ENCODE measurements around the gene RNF38. TPM values are rescaled to one million over a fixed set of nuclear protein-coding genes. Genes with fewer than 3 reads are reported as not detected.
"Not testable (repeated sequence)": the region's sequence is repeated elsewhere in the genome, so short reads cannot be mapped to it uniquely, and the experiment has no call there.

RNF38 gene
- total RNA-seq, result 15.5 TPM

DNA sequence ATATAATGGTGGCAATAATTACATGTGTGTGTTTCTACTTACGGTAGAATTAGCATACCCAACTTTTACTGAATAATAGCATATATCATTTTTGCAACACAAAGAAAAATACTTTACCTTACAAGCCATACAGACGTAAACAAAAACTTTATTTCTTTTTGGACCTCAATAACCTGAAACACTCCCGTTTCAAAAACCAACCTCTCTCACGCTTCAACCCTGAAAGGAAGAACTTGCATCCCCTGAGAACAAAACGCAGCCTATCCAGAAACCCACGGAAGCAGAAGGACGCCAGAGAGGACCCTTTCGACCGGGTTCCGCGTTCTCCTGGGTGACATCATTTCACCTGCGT is at the start of gene RNF38:
TSS of gene RNF38 (minus strand) at position 290 of the 352 bp plus-strand sequence. CDS start at position 129, 161 bp downstream.
- ATAC-seq, result no peak

DNA sequence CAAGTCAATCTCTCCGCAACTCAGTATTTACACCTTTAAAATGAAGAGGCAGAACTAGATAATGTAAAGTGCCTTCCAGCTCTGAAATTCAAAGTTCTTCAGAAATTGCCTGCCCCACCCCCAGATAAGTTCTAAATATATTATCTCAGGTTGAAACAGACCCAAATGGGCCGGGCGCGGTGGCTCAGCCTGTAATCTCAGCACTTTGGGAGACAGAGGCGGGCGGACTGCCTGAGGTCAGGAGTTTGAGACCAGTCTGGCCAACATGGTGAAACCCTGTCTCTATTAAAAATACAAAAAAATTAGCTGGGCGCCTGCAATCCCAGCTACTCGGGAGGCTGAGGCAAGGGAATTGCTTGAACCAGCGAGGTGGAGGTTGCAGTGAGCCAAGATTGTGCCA is 48.5 kb upstream of the RNF38 start:
- not testable (repeated sequence) for ATAC-seq

DNA sequence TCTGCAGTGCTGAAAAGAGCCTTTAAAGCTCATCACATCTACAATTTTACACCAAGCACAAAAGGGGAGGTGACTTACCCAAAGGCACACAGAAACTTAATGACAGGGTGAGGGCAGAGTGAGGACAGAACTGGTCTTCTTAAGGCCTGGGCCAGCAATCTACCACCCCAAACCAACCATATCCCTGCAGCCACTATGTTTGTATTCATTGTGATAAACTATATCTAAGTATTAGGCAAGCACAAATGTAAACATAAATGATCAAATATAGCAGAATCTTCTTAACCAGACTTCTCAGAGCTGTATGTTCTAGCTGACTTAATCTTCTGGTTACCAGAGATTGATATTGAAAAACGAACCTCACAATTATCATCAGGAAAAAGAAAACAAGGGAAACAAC is 47.9 kb upstream of the RNF38 start:
- ATAC-seq, result no peak

DNA sequence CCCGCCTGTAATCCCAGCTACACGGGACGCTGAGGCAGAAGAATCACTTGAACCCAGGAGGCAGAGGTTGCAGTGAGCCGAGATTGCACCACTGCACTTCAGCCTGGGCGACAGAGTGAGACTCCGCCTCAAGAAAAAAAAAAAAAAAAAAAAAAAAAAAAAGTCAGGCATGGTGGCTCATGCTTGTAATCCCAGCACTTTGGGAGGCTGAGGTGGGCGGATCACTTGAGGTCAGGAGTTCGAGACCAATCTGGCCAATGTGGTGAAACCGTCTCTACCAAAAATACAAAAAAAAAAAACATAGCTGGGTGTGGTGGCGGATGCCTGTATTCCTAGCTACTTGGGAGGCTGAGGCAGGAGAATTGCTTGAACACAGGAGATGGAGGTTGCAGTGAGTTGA is 46.6 kb upstream of the RNF38 start:
- ATAC-seq, result not testable (repeated sequence)

DNA sequence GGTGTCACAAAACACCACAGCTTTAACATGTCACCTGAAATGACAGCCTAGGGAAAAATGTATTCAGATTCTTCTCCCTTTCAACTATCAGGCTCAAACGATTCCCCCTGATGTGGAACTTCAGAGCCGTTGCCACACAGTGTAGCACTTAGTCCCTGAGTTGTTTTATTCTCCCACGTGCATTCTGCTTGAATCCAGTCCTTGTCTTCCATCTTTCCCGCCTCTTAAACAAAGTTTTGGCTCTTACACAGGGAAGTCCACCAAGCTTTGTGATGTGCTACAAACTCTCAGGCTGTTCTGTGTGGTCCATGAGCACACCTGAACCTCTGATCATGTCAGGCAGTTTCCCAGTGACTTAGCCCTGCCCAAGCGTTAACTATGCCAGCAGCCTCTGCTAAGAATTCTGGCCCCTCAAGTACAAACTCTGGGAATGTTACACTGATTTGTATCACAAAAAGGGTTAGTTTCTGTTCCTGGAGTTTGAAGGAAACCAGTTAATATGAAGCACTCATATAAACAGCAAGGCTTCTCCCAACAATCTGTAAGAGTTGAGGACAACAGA is 45.8 kb upstream of the RNF38 start:
- ATAC-seq, result no peak

DNA sequence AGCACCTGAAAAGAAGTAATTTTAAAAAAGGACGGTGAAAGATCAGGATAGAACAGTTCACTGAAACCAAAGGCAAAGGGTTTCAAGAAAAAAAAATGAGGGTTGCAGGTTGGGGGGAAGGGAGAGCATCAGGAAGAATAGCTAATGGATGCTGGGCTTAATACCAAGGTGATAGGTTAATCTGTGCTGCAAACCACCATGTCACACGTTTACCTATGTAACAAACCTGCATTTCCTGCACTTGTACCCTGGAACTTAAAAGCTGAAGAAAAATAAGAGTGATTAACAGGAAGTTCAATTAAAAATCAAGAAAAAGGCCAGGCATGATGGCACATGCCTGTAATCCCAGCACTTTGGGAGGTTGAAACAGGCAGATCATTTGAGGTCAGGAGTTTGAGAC is 44.1 kb upstream of the RNF38 start:
- ATAC-seq, result no peak

DNA sequence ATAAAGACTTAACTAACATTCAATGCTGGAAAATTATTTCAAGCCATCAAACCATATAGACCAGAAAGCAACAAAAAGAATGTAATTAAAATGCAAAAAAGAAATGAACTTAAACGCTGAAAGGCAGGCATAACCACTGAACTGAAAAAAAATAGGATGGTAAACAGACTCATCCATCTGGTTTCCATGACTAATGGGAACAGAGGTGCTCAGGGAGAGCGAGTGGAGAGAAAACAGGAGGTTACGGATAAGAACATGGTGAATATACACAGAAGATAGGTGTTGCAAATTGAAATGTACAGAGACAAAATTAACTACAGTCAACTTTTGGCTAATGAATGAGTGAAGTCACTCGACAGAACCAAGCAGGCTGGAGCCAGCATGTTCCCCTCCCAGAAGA is 43.5 kb upstream of the RNF38 start:
- ATAC-seq, result peak; percentile 55

DNA sequence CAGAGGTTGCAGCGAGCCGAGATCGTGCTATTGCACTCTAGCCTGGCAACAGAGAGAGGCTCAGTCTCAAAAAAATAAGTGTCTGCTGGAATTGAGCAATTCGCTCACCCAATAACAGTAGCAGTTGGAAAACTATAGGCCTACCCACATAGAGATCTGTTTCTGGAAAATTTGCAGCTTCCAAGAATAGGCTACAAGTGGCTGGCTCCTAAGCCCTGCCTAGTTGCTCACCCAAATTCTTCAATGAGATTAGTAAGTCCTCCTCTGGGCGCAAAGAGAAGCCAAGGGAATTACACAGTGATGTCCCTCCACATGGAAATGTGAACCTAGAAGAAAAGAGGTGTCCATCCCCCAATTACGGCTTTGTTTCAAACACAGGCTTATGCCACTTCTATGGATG is 42.6 kb upstream of the RNF38 start:
- ATAC-seq, result no peak

DNA sequence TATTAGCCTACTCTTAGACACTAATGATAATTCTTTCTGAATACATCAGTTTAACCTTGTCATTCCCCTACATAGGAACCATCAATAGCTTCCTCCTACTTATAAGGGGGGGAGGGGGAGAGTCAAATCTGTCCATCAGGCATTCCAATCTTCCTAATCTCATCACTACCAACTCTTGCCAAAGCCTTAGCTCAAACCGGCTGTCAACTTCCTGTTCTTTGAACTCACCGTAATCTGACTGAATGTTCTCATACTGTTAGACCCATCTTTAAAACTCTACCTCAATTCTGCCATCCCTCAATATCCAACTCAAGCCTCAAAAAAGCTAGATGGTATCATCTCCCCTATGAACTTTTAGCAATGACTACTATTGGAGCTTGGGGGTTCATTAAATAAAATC is 41.9 kb upstream of the RNF38 start:
- ATAC-seq, result no peak

DNA sequence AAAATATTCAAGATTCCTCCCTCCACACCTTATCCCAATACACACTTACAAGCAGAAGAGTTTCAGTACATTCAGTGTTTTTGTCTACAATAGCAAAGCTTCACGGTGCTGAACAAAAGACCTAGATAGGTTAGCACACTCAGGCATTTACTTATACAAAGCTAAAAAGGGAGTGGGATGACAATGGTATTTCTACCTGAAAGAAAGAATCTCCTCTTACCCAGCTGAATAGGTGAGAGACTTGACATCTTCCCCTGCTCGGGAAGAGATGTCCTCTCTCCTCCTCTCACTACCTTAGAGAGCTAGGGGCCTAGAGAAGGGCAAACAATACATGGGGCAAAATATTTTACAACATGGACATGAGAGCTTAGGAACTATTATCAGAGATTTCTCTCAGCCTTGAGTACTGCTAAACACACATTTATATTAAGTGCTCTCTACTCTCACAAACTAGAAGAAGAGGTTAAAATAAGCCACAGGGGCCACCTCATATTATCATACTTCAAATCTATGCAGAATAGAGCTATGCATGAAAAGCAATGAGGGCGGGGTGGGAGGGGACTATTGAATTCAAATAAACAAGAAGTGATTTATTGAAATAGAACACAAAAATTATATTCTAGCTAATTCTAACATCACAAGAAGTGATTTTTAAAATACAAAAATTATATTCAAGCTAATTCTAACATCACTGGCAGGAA is 38.6 kb upstream of the RNF38 start:
- no peak for ATAC-seq

DNA sequence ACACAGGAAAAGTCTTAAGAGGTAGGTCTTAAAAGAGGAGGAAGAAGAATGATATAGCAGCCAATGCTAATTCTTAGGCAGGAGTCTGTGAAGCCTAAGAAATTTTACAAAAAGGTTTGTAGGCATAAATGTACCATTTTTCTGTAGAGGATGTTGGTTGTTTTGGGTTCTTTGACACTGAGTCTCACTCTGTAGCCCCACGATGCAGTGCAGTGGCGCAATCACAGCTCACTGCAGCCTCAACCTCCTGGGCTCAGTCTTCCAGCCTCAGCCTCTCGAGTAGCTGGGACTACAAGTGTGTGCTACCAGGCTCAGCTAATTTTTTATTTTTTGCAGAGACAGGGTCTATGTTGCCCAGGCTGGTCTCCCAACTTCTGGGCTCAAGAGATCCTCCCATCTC is 37.7 kb upstream of the RNF38 start:
- no peak for ATAC-seq

DNA sequence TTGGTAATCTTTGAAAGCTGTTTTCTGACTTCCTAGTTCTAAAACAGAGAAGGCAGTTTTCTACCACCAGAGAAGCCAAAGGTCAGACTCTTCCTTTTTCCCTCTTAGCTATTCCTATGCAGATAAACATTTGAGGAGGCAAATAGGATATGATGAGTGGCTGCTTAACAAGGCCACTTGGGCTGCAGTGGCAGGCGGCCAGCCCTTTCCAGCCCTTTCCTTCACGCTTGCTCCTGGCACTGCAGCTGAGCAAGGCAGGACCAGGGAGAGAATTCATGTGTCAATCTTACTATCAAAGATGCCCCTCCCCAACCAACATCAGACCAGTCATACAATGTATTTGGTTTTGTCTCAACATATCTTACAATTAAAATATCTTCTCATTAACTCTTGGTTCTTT is 36.8 kb upstream of the RNF38 start:
- ATAC-seq, result no peak

DNA sequence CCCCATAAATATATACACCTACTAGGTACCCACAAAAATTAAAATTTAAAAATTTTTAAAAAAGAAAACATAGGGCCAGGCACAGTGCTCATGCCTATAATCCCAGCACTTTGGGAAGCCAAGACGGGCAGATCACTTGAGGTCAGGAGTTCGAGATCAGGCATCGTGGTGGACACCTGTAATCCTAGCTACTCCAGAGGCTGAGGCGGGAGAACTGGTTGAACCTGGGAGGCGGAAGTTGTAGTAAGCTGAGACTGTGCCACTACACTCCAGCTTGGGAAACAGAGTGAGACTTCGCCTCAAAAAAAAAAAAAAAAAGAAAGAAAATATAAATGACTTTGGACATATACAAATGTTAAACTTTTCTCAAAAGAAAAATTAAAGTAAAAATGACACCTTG is 33.3 kb upstream of the RNF38 start:
- peak; percentile 62 for ATAC-seq

DNA sequence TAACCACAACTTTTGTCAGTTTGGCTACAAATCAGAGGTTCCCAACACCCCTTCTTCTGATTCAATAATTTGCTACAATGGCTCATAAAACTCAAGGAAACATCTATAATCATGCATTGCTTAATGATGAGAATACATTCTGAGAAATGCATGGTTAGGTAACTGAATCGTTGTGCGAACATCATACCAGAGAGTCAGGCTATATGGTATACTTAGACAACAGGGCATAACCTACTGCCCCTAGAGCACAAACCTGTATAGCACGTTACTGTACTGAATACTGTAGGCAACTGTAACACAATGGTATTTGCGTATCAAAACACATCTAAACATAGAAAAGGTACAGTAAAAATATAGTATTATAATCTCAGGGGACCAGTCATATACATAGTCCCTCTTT is 31.0 kb upstream of the RNF38 start:
- no peak for ATAC-seq

DNA sequence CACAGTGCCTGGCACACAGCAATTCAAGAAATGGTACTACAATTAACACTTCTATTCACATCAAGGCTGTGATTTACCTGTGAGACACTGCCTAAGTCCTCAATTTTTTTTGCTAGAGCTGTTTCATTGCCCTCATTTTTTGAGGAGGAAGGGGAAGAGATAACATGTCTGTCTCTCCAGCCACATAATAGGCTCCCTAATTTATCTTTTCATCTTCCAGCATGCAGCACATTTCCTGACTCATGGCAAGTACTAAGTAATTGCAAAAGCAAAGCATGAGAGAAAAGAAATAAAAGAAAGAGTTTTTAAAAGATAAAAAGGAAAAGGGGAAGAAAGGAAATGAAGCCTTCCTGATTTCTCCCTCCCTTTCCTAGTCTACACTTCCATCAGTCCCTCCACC is 26.9 kb upstream of the RNF38 start:
- no peak for ATAC-seq

DNA sequence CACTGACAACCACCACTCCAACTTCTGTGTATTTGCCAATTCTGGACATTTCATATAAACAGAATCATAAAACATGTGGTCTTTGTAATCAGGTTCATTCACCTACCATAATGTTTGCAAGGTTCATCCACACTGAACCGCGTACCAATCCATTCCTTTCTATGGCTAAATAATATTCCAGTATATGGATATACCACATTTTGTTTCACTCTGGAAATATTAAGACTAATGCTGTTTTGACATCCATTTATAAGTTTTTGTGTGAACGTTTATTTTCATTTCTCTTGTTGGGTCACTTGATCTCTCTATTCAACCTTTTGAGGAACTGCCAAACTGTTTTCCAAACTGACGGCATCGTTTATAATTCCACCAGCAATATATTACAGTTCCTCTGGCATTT is 26.3 kb upstream of the RNF38 start:
- ATAC-seq, result no peak

DNA sequence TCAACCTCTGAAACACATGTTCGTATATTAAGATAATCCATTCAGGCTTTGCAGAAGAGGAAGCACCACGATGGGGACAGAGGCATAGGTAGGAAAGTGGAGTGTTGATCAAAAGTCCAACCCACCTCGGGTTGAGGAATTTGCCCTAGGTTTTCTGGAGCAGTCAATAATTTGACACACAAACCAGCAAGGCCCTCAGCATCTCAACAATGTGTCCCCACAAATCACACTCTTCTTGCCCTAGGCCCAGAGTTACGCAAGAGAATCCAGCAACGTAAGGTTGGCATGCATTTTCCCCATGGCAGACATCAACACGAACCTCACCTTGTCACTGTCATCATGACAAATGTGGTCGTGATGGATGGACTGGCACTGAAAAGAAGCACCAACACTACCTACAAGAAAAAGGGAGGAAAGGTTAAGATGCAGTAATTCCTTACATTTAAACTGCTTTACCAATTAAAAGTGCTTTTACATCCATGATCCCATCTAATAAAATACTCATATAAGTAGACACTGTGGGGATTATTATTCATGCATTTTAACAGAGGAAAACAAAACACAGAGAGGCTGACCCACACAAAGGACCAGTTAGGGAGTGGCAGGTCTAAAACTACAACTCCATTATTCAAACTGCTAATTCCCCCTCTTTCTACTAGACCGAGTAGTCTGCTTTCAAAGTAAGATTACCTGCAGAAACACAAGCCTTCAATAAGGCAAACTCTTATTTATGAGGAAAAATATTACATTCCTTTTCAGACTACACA is 24.4 kb upstream of the RNF38 start:
- ATAC-seq, result no peak

DNA sequence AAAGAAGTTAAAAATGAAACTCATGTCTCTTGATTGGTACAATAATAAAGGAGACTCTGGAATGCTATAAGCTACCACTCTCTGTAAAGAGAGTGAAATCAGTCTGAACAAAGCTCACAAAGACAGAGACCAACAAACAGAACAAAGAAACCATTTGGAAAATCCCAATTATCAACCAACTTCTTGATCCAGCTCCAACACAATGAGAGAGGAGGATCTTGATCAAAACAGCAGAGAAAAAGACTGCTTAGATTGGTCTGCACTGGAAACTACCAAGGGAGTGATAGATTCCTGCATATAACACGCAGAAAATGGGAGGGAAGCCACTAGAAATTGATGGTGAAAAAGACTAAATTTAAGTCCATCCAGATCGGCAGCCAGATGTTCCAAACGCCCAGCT is 23.1 kb upstream of the RNF38 start:
- ATAC-seq, result no peak

DNA sequence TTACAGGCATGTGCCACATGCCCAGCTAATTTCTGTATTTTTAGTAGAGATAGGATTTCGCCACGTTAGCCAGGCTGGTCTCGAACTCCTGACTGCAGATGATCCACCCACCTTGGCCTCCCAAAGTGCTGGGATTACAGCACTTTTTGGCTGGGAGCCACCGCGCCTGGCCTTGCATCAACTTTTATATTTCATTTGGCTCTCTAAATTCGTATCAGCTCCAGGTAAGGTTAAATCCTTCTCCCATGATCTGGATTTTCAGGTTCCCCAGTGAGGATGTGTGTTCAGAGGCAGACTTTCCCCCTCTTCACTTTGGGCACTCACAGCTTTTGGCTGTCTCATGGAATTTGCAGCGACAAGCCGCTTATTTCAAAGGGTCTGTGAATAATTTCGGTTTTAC is 16.8 kb upstream of the RNF38 start:
- ATAC-seq, result no peak

DNA sequence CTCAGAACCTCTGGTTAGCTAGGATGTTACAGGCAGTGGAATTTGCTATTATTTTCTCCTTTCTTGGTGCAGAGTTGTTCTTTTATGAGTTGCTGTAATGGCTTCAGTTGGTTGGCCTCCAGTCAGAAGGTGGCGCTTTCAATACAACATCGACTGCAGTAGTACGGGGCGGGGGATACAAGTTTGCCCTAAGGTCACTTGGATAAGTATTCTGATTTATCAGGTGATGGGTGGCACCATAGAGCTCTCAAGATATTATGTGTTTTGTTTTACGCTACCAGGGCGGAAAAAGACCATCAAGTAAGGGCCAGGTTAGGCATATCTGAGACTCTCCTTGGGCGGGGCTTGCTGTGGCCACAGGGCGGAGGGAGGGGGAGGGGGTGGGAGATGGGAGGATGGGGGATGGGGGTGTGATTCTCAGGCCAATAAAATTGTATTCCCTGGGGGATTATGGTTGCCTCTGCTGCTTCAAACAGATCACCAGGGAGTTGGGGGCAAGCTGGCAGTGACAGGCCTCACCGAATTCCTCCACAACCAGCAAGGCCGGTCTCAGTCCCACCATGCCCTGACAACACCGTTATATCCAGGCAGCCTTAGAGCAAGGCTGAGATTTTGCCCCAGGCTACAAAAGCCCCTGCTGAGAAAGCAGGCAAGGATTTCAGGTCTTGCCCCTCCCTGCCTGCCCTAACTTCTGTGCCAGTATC is 15.9 kb upstream of the RNF38 start:
- ATAC-seq, result no peak

DNA sequence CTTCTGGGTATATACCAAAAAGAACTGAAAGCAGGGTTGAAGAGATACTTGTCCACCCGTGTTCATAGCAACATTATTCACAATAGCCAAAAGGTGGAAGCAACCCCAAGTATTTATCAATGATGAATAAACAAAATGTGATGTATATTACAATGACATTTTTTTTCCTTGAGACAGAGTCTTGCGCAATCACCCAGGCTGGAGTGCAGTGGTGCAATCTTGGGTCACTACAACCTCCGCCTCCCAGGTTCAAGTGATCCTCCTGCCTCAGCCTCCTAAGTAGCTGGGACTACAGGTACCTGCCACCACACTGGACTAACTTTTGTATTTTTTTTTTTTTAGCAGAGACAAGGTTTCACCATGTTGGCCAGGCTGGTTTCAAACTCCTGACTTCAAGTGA is 11.3 kb upstream of the RNF38 start:
- ATAC-seq, result not testable (repeated sequence)

DNA sequence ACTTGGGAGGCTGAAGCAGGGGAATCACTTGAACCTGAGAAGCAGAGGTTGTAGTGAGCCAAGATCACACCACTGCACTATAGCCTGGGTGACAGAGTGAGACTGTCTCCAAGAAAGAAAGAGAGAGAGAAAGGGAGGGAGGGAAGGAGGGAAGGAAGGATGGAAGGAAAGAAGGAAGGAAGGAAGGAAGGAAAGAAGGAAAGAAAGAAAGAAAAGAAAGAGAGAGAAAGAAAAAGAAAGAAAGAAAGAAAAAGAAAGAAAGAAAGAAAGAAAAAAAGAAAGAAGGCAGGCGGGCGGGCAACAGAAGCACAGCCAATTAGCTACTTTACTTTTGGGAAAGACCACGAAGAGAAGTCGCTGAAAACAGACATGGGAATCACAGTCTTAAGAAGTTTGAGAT is 9.0 kb upstream of the RNF38 start:
- ATAC-seq, result not testable (repeated sequence)

DNA sequence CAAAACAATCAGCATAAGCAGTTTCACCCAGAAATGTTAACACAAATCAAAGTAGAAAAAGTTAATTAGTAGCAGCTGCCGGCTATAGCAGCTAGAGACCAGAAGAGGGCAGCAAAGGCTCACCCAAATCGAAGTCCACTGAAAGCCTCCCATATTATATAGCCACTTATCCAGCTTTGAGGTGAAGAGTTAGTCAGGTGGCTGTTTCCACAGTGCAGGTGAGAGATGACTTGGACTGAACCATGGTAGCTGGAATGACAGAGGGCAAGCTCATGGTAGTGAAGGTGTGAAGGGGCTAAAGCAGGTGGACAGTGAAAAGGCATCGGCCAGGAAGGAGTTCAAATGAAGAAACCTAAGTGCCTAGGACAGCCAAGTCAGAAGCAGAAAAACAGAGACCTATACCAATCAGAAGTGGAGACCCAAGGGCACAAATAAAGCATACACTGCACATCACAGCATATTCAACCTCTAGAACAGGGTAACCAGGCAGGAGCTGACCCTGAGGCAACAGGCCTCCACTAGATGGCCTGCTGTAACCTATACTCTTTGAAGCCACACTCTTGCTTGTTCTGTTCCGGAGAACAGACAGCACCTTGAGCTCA is 7.2 kb upstream of the RNF38 start:
- peak; percentile 87 for ATAC-seq

Data from esophagus mucosa (tissue), 1 donor.